B cell (primary cell): Measurements from ENCODE around the gene ZNF660. TPM values are rescaled to one million over a fixed set of nuclear protein-coding genes. Genes with fewer than 3 reads are reported as not detected.

ENCODE experiments used
- ATAC-seq: fragments of 200-7000 bp; cut with Tn5 transposase; one replicate; pipeline ENCODE4 v1.10.0; 2021; ENCODE audit warnings: low read depth, mild to moderate bottlenecking, moderate number of reproducible peaks, moderate library complexity
- CTCF ChIA-PET: fragments of 350-600 bp; sonication (Branson Sonifier 250); formaldehyde crosslinking; loops from one replicate; lab custom pipeline; 2021; ENCODE audit warnings: antibody characterized with exemption, inconsistent platforms; lab: Charles Lee
- POLR2A ChIA-PET: fragments of 350-600 bp; sonication (Branson Sonifier 250); formaldehyde crosslinking; loops from one replicate; lab custom pipeline; 2021; ENCODE audit warnings: antibody characterized with exemption; lab: Charles Lee
- DNase-seq: peaks from one replicate; pipeline ENCODE4 v3.0.0; 2013
- H2AFZ ChIP-seq: 2 replicates; pipeline ENCODE4 v1.6.1; 2012; ENCODE audit warnings: mild to moderate bottlenecking, low read depth, low read length; ENCODE audit not compliant: insufficient read depth, poor library complexity, severe bottlenecking
- H3K27ac ChIP-seq, 2 donors: 1 replicate in 1 of 2; 2 replicates in 1 of 2; pipeline ENCODE4 v1.5.1; 2012 to 2013; ENCODE audit warnings: low read length in 2 of 2, mild to moderate bottlenecking in 2 of 2, moderate library complexity in 1 of 2
- H3K27me3 ChIP-seq, 4 experiments: fragments of 200-600 bp in 1 of 4; sonication (generic) in 1 of 4; replicated peaks in 1 of 4; 1 replicate in 2 of 4; 2 replicates in 2 of 4; pipeline versions ENCODE4 v1.6.1 to v1.7.0; 2013 to 2016; ENCODE audit warnings: low read length in 3 of 4, mild to moderate bottlenecking in 2 of 4, mixed read lengths in 1 of 4, moderate library complexity in 1 of 4; ENCODE audit not compliant: insufficient read depth in 4 of 4, control insufficient read depth in 3 of 4; ENCODE audit errors: control extremely low read depth in 1 of 4
- H3K36me3 ChIP-seq, 2 experiments: replicated peaks in 1 of 2; 1 replicate in 1 of 2; 2 replicates in 1 of 2; pipeline versions ENCODE4 v1.6.1 to v1.7.1; 2013; ENCODE audit warnings: low read length in 1 of 2; ENCODE audit not compliant: insufficient read depth in 2 of 2, control insufficient read depth in 1 of 2; ENCODE audit errors: control extremely low read depth in 1 of 2, extremely low read depth in 1 of 2
- H3K4me1 ChIP-seq, 2 donors: fragments of 200-600 bp in 1 of 2; sonication (generic) in 1 of 2; 1 replicate in 1 of 2; 2 replicates in 1 of 2; pipeline versions ENCODE4 v1.5.1 to v1.6.1; 2013 to 2017; ENCODE audit warnings: low read length in 2 of 2; ENCODE audit not compliant: control insufficient read depth in 2 of 2, insufficient read depth in 2 of 2
- H3K4me2 ChIP-seq: replicated peaks from 2 replicates; pipeline ENCODE3; 2012; ENCODE audit warnings: mild to moderate bottlenecking, low read depth, low read length; ENCODE audit not compliant: poor library complexity, severe bottlenecking
- H3K4me3 ChIP-seq, 5 experiments: fragments of 200-600 bp in 1 of 5; sonication (generic) in 1 of 5; 1 replicate in 3 of 5; 2 replicates in 2 of 5; pipeline versions ENCODE4 v1.5.1 to v1.7.0; 2011 to 2016; ENCODE audit warnings: low read length in 4 of 5, mild to moderate bottlenecking in 4 of 5, low read depth in 2 of 5, control low read depth in 1 of 5, moderate library complexity in 1 of 5; ENCODE audit not compliant: insufficient read depth in 1 of 5; ENCODE audit errors: control extremely low read depth in 1 of 5, extremely low read depth in 1 of 5
- H3K79me2 ChIP-seq: fragments of 200-600 bp; sonication (generic); one replicate; pipeline ENCODE4 v1.6.0; 2016; ENCODE audit warnings: low read length; ENCODE audit not compliant: control insufficient read depth, insufficient read depth
- H3K9ac ChIP-seq: fragments of 200-600 bp; sonication (generic); 2 replicates; pipeline ENCODE4 v1.6.1; 2017; ENCODE audit warnings: mild to moderate bottlenecking, low read length, moderate library complexity
- H3K9me3 ChIP-seq, 3 donors: one replicate each; pipeline versions ENCODE4 v1.6.1 to v1.7.1; 2013; ENCODE audit warnings: low read length in 2 of 3; ENCODE audit not compliant: control insufficient read depth in 2 of 3, insufficient read depth in 1 of 3; ENCODE audit errors: control extremely low read depth in 1 of 3
- H4K20me1 ChIP-seq: 2 replicates; pipeline ENCODE4 v1.6.0; 2012; ENCODE audit warnings: mild to moderate bottlenecking, low read length; ENCODE audit not compliant: insufficient read depth, control insufficient read depth, poor library complexity, severe bottlenecking
- H3K27ac Mint-ChIP-seq: one replicate; pipeline ENCODE4 v1.8.0; 2021; ENCODE audit warnings: mixed read lengths
- H3K27me3 Mint-ChIP-seq: one replicate; pipeline ENCODE4 v1.8.0; 2021; ENCODE audit warnings: mixed read lengths
- H3K4me1 Mint-ChIP-seq: one replicate; pipeline ENCODE4 v1.8.0; 2021; ENCODE audit warnings: mixed read lengths
- H3K4me3 Mint-ChIP-seq: one replicate; pipeline ENCODE4 v1.8.0; 2021; ENCODE audit warnings: mixed read lengths
- H3K9me3 Mint-ChIP-seq: one replicate; pipeline ENCODE4 v1.8.0; 2022; ENCODE audit warnings: mixed read lengths; ENCODE audit not compliant: insufficient read depth
- CTCF ChIP-seq: fragments of 200-600 bp; IDR thresholded peaks from one replicate; pipeline ENCODE4 v1.8.0; 2022; ENCODE audit warnings: antibody characterized with exemption, mild to moderate bottlenecking
- EZH2 ChIP-seq: IDR thresholded peaks from 2 replicates; pipeline ENCODE4 v1.6.1; 2012; ENCODE audit warnings: borderline replicate concordance, low read depth, mild to moderate bottlenecking, moderate library complexity, low read length; ENCODE audit not compliant: insufficient read depth, poor library complexity, severe bottlenecking
- WGBS: methylation state at CpG from one replicate; pipeline ENCODE4 v1.1.5; 2013; ENCODE audit warnings: missing lambda C conversion rate; ENCODE audit not compliant: insufficient coverage; 5-methylcytosine and 5-hydroxymethylcytosine counted together
- intact Hi-C: fragments of 100-400 bp; cut with micrococcal nuclease; formaldehyde crosslinking; loops from one replicate; pipeline ENCODE4 v1.10.0; 2022
- polyA plus RNA-seq: library from polyadenylated mRNA; depleted of rRNA; stranded (reverse); fragments of >200 nt; gene quantifications from 2 replicates; pipeline ENCODE4 v1.2.3, GENCODE V29; 2012
- total RNA-seq, 2 donors: library from RNA; stranded (reverse); fragments of 120-200 nt in 1 of 2; gene quantifications; 1 replicate in 1 of 2; 2 replicates in 1 of 2; pipeline versions ENCODE4 v1.2.3 to v1.2.4, GENCODE V29; 2013 to 2022

Gene ZNF660
- total and polyA plus RNA-seq, 2 donors (not counting 1 experiment from before 2014, with no cell fraction given), result 0.49 to 8.7 TPM

DNA sequence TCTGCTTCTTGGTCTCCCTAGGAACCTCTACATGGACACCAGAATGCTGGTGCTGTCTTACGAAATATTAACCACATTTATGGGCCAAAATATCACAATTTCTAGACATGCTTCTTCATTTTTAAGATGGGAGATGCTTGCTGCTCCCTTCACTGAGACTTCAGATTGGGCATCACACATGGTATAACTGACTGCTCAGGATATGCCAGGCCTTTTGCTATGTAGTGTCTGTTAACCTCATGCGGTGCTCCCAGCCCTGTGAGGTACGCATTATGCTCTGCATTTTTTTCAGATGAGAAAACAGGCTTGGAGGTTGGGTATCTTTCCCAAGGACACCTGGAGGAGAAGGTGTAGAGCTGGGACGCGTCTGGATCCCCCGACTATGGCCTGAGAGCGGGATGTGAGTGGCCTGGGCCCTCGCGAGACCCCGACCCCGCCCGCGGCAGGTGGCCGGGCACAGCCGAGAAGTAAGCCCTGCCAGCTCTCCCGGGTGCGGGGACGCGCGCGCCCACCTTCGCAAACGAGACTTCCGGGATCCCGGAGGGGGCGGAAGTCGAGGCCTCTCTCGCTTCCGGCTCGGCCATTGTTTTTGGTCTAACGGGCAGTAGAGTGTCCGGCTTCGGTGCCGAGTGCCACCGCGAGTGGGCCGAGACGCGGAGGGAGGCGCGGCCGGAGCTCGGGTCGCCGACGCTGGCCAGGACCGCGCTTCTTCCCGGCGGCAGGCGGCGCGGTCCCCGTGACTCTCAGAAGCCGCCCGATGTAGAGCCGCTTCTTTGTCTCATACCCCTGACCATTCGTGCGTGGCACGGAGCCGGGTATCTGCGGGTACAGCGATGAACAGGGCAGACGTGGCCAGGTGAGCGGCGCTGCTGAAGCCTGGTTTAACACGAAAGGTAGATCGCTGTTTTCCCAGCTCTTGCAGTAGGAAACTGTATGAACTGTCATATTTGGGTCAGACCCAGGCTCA lies 29.9 kb upstream of the ZNF660 start, which contains the start of gene ZKSCAN7:
Gene ZKSCAN7 (plus strand): TSS at position 568 of the 967 bp plus-strand sequence. CDS start 1,855 bp downstream, outside the sequence.
- Mint-ChIP-seq H3K4me1 (peaks cover 24% of the 10 kb centered on the region), H3K27me3 (peaks cover 7% of the 10 kb centered on the region), H3K9me3 (peaks cover 2% of the 10 kb centered on the region), H3K4me3 (peak within 1 kb of the TSS; percentile 90), H3K27ac (peak within 1 kb of the TSS; percentile 83)
- H3K4me1 ChIP-seq, result peaks cover 13 to 16% of the 10 kb centered on the region in 2 donors
- TF ChIP-seq CTCF, result peak; percentile 10
- no peak for TF ChIP-seq EZH2
- intact Hi-C loops, result loop anchor here (1.0 to 10.0 kb wide), 5 partner anchors 22 to 217 kb away; partner anchors contain the start of genes TCAIM, ZNF445 and ZNF501
- ChIA-PET POLR2A (interaction anchor here (1.0 to 1.2 kb wide), 2 partner anchors 174 to 207 kb away, joined by 3 read pairs; partner anchors contain the start of genes KIAA1143, KIF15 and ZNF501), CTCF (interaction anchor here (1.4 to 1.8 kb wide), 2 partner anchors 21 to 22 kb away, joined by 3 to 6 read pairs; no protein-coding TSS in a partner anchor)
- ATAC-seq (peak; percentile 74), DNase-seq (peak; percentile 74)
- peak within 1 kb of the TSS; percentile 85 for H3K4me2 ChIP-seq
- WGBS, result 9% methylated on average over 68 of the region's 68 CpGs
- peaks cover 9% of the 10 kb centered on the region for H3K79me2 ChIP-seq
- peaks cover 0 to 2% (median 0%) of the 10 kb centered on the region in 4 experiments for H3K27me3 ChIP-seq
- peak within 1 kb of the TSS; percentile 49 to 91 (median 79) for H3K4me3 ChIP-seq
- peak within 1 kb of the TSS; percentile 80 for H3K9ac ChIP-seq
- H3K36me3 ChIP-seq, result no peaks in the 10 kb centered on the region
- H2AFZ ChIP-seq, result peak within 1 kb of the TSS; percentile 90
- H3K27ac ChIP-seq, result peak within 1 kb of the TSS; percentile 40 to 79
- peaks cover 0 to 8% (median 0%) of the 10 kb centered on the region in 3 donors for H3K9me3 ChIP-seq
- no peaks in the 10 kb centered on the region for H4K20me1 ChIP-seq
